Mesodermal cell (in vitro differentiated cells): ENCODE measurements around the gene TCEAL9.

ENCODE experiments used
- H3K27ac ChIP-seq: 2 replicates; pipeline ENCODE4 v1.7.0; 2013; ENCODE audit warnings: mild to moderate bottlenecking, low read depth, low read length, moderate library complexity; ENCODE audit not compliant: severe bottlenecking
- H3K36me3 ChIP-seq: 2 replicates; pipeline ENCODE4 v1.7.1; 2013; ENCODE audit warnings: mild to moderate bottlenecking, low read length, moderate library complexity; ENCODE audit not compliant: control insufficient read depth, insufficient read depth
- H3K4me1 ChIP-seq: one replicate; pipeline ENCODE4 v1.7.1; 2013; ENCODE audit warnings: mild to moderate bottlenecking, low read length; ENCODE audit not compliant: insufficient read depth, control insufficient read depth, poor library complexity, severe bottlenecking
- H3K4me3 ChIP-seq: 2 replicates; pipeline ENCODE4 v1.7.0; 2013; ENCODE audit warnings: low read length, control low read depth, mild to moderate bottlenecking; ENCODE audit not compliant: insufficient read depth, poor library complexity, severe bottlenecking; ENCODE audit errors: extremely low read depth
- H3K9me3 ChIP-seq: 2 replicates; pipeline ENCODE4 v1.7.1; 2013; ENCODE audit warnings: mild to moderate bottlenecking, low read length, moderate library complexity; ENCODE audit not compliant: control insufficient read depth
- WGBS, 2 experiments: methylation state at CpG; one replicate each; pipeline ENCODE4 v1.1.5; 2013; ENCODE audit warnings: missing lambda C conversion rate in 2 of 2; ENCODE audit not compliant: insufficient coverage in 2 of 2; 5-methylcytosine and 5-hydroxymethylcytosine counted together

Gene TCEAL9

DNA sequence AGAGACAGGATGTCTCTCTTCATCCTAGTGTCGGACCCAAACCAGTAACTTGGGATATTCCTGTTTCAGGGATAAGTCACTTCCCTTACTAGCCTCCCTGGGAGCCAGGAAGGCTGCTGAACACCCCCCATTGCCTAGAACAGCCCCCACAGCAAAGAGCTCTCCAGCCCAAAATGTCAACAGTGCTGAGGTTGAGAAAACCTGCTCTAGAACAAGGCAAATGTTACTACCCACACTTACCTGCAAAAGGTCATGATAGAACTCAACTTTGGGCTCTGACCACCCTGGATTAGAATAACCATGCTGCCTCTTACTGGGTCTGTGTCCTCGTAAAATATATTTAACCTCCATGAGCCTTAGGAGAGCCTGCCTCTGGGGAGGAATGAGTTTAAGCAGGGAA is 40.4 kb downstream of the TCEAL9 start:
- WGBS, 2 experiments = no CpG with 5 or more reads among the region's 2 CpGs

GRCh38 chrX:103397707-103398106 is 41.4 kb downstream of the TCEAL9 start:
- no peaks in the 10 kb centered on the region for H3K9me3 ChIP-seq
- WGBS, 2 experiments = 80% methylated on average over 1 of the region's 4 CpGs; no CpG with 5 or more reads in 1 of the 2 experiments
- H3K4me1 ChIP-seq = peaks cover 12% of the 10 kb centered on the region
- no peak overlapping the region for H3K27ac ChIP-seq
- no peaks in the 10 kb centered on the region for H3K36me3 ChIP-seq
- no peak overlapping the region for H3K4me3 ChIP-seq

More for the DNA sequence above, 40.4 kb downstream of the TCEAL9 start:
- no peaks in the 10 kb centered on the region for H3K9me3 ChIP-seq
- H3K27ac ChIP-seq = peak overlapping the region; percentile 29
- no peaks in the 10 kb centered on the region for H3K36me3 ChIP-seq
- H3K4me3 ChIP-seq = no peak overlapping the region
- peaks cover 12% of the 10 kb centered on the region for H3K4me1 ChIP-seq

GRCh38 chrX:103398421-103398864 is 42.1 kb downstream of the TCEAL9 start:
- H3K9me3 ChIP-seq = no peaks in the 10 kb centered on the region
- H3K4me1 ChIP-seq = peaks cover 12% of the 10 kb centered on the region
- no peaks in the 10 kb centered on the region for H3K36me3 ChIP-seq
- peak overlapping the region; percentile 52 for H3K27ac ChIP-seq
- 13 to 40% methylated on average over 1 of the region's 1 CpG for WGBS, 2 experiments
- H3K4me3 ChIP-seq = no peak overlapping the region

DNA sequence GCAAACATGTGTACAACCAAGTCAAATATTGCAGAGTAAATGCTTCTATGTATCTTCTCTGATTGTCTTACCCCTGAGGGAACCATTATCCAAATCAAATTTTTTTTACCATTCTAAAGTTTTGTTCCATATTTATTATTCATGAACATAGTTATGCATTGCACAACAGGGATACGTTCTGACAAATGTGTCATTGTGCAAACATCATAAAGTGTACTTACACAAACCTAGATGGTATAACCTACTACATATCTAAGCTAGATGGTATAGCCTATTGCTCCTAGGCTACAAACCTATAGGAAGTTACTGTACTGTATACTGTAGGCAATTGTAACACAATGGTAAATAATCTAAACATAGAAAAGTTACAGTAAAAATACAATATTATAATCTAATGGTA is 43.4 kb downstream of the TCEAL9 start:
- no peaks in the 10 kb centered on the region for H3K36me3 ChIP-seq
- H3K9me3 ChIP-seq = no peaks in the 10 kb centered on the region
- H3K4me3 ChIP-seq = no peak overlapping the region
- H3K4me1 ChIP-seq = peaks cover 16% of the 10 kb centered on the region
- H3K27ac ChIP-seq = no peak overlapping the region
- WGBS, 2 experiments = no CpG with 5 or more reads among the region's 1 CpG

DNA sequence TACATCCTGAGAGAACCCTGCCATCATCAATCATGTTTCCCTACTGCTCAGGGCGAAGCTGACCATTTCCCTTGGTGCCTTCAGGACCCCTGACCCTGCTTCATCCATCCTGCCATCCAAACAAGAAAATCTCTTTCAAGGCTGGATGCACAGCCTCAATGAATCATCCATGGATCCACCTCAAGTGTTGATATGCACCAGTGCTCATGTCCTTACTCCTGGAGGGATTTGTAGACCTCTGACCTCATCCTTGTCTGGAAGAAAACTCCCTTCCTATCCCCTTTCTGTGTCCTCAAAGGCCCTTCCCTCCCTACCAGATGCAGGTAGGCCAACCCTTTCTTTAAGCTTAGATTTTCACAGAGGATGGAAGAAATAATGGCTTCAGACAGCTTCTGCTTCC is 44.6 kb downstream of the TCEAL9 start:
- H3K4me1 ChIP-seq = peaks cover 20% of the 10 kb centered on the region
- no peaks in the 10 kb centered on the region for H3K36me3 ChIP-seq
- WGBS, 2 experiments = no CpG with 5 or more reads among the region's 1 CpG
- no peaks in the 10 kb centered on the region for H3K9me3 ChIP-seq
- H3K4me3 ChIP-seq = no peak overlapping the region
- H3K27ac ChIP-seq = no peak overlapping the region

DNA sequence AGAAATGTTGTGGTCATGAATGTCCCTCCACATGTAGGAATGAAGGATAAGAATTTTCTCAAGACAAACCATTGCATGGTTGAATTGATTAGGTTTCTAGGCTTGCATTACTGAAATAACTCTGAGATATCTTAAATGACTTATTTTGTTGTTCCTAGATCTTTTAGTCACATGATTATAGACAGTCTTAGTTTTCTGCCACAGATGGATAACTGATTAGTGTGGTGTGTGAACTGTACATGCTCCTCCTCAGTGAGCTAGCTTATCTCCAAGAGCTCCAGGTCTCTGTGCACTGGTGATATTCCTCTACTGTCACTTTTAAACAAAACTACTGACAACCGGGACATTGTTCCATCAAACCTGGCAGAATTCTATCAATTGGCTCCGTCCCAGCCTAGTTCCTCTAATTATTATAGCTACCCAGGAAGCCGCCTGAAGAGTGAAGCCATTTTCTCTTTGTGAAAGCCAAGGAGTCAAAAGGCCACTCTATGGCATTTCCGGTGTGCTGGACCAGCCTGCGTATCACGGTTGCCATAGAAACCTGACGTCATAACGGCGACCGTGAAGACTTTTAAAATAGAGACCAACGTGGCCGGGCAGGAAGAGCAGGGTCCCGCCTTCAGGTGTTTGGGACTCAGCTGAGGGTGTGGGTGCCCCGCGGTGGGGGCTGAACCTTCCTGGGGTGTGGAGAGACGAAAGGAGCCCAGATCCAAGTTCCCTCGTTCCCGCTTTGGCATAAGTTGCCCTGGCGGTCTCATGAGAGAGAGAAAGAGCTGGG is 48.1 kb downstream of the TCEAL9 start:
- 0 to 5% methylated on average over 4 to 15 of the region's 19 CpGs for WGBS, 2 experiments
- H3K4me1 ChIP-seq = peaks cover 9% of the 10 kb centered on the region
- H3K4me3 ChIP-seq = peak overlapping the region; percentile 49
- no peaks in the 10 kb centered on the region for H3K9me3 ChIP-seq
- peak overlapping the region; percentile 78 for H3K27ac ChIP-seq
- H3K36me3 ChIP-seq = no peaks in the 10 kb centered on the region

GRCh38 chrX:103405009-103405333 is 48.7 kb downstream of the TCEAL9 start:
- Histone ChIP-seq H3K4me3 (peak overlapping the region; percentile 49), H3K36me3 (no peaks in the 10 kb centered on the region), H3K9me3 (no peaks in the 10 kb centered on the region), H3K27ac (peak overlapping the region; percentile 78), H3K4me1 (peaks cover 9% of the 10 kb centered on the region)
- 0% methylated on average over 1 to 3 of the region's 7 CpGs for WGBS, 2 experiments

- H3K4me3 ChIP-seq = no peak overlapping the region
- H3K36me3 ChIP-seq = no peaks in the 10 kb centered on the region
- H3K27ac ChIP-seq = no peak overlapping the region
- WGBS, 2 experiments = 100% methylated on average over 1 of the region's 1 CpG; no CpG with 5 or more reads in 1 of the 2 experiments
- H3K9me3 ChIP-seq = no peaks in the 10 kb centered on the region
- H3K4me1 ChIP-seq = peaks cover 9% of the 10 kb centered on the region
These were observed 50.0 kb downstream of the TCEAL9 start for GRCh38 chrX:103406256-103406655.

DNA sequence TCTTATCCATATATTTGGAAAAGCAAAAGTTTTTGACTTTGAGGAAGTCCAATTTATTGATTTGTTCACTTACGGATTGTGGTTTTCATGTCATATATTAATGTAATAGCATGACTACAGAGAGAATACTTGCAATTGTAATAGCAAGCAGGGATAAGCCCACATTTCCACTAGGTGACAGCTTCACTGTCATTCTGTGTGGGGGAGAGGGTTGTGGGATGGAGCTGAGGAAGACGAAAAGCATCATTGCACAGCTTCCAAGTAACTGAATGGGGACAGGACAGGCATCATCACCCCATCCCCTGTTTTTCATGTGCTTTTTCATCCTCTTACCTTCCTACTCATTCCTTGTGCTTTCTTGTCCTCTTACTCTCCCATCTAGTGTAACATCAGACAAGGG is 51.5 kb downstream of the TCEAL9 start:
- no peaks in the 10 kb centered on the region for H3K36me3 ChIP-seq
- H3K4me3 ChIP-seq = no peak overlapping the region
- WGBS, 2 experiments = no CpG with 5 or more reads among the region's 2 CpGs
- H3K27ac ChIP-seq = no peak overlapping the region
- no peaks in the 10 kb centered on the region for H3K9me3 ChIP-seq
- peaks cover 9% of the 10 kb centered on the region for H3K4me1 ChIP-seq
